GM19035 (cell line): ENCODE data around the gene KRTAP5-3.

Experiments used
- ATAC-seq: cut with Tn5 transposase; IDR thresholded peaks from one replicate; pipeline ENCODE4 v1.9.1; 2021; ENCODE audit not compliant: unreplicated experiment

KRTAP5-3 gene

GRCh38 chr11:1566381-1567051 lies 41.7 kb downstream of the KRTAP5-3 start:
- ATAC-seq = no peak

- no peak for ATAC-seq
Measured at GRCh38 chr11:1565904-1566247, 42.4 kb downstream of the KRTAP5-3 start.

GRCh38 chr11:1565173-1565903 lies 42.9 kb downstream of the KRTAP5-3 start:
- ATAC-seq = no peak

GRCh38 chr11:1564535-1565172 lies 43.6 kb downstream of the KRTAP5-3 start:
- no peak for ATAC-seq

- ATAC-seq = no peak
Measured at GRCh38 chr11:1563697-1564534, 44.3 kb downstream of the KRTAP5-3 start.

GRCh38 chr11:1563149-1563638 lies 45.1 kb downstream of the KRTAP5-3 start:
- ATAC-seq = no peak

GRCh38 chr11:1562469-1563148 lies 45.7 kb downstream of the KRTAP5-3 start:
- ATAC-seq = no peak

GRCh38 chr11:1561955-1562354 lies 46.3 kb downstream of the KRTAP5-3 start:
- no peak for ATAC-seq

GRCh38 chr11:1561266-1561665 lies 47.0 kb downstream of the KRTAP5-3 start:
- no peak for ATAC-seq

- no peak for ATAC-seq
Measured at GRCh38 chr11:1560649-1561251, 47.5 kb downstream of the KRTAP5-3 start.

GRCh38 chr11:1560002-1560648 lies 48.1 kb downstream of the KRTAP5-3 start:
- ATAC-seq = no peak

GRCh38 chr11:1559111-1559951 lies 48.9 kb downstream of the KRTAP5-3 start:
- no peak for ATAC-seq

GRCh38 chr11:1558775-1559110 lies 49.5 kb downstream of the KRTAP5-3 start:
- ATAC-seq = no peak

GRCh38 chr11:1557904-1558774 lies 50.1 kb downstream of the KRTAP5-3 start:
- no peak for ATAC-seq
